Kidney capillary endothelial cell (primary cell): ENCODE results near the gene LYPD8.
"Not testable (repeated sequence)": the region's sequence is repeated elsewhere in the genome, so short reads cannot be mapped to it uniquely, and the experiment has no call there.

Experiments used
- DNase-seq: peaks from one replicate; pipeline ENCODE4 v3.0.0-alpha.2; 2018; ENCODE audit warnings: low spot score

LYPD8 gene, protein sequence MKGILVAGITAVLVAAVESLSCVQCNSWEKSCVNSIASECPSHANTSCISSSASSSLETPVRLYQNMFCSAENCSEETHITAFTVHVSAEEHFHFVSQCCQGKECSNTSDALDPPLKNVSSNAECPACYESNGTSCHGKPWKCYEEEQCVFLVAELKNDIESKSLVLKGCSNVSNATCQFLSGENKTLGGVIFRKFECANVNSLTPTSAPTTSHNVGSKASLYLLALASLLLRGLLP

DNA sequence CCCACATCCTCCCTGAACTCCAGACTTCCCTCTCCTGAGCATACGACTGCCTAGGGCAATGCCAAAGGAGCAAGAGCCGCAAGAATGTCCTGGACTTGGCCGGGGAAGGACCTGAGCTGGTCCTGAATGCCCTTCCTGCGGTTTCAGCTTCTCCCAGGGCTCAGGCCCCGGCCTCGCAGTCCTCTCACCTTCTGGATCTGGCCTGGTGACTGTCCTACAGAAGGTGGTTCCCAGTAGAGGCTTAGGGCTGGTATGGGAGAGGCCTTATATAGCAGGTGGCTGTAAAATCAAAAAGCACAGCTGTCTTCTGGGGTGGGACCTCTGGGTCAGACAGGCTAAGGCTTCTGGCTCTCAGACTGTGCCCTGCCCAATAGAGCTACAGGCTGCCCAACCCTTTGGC, at the start of gene LYPD8:
LYPD8 (minus strand) TSS at position 243 of the 400 bp plus-strand sequence. CDS start 4,678 bp downstream, outside the sequence.
- DNase-seq = no peak

DNA sequence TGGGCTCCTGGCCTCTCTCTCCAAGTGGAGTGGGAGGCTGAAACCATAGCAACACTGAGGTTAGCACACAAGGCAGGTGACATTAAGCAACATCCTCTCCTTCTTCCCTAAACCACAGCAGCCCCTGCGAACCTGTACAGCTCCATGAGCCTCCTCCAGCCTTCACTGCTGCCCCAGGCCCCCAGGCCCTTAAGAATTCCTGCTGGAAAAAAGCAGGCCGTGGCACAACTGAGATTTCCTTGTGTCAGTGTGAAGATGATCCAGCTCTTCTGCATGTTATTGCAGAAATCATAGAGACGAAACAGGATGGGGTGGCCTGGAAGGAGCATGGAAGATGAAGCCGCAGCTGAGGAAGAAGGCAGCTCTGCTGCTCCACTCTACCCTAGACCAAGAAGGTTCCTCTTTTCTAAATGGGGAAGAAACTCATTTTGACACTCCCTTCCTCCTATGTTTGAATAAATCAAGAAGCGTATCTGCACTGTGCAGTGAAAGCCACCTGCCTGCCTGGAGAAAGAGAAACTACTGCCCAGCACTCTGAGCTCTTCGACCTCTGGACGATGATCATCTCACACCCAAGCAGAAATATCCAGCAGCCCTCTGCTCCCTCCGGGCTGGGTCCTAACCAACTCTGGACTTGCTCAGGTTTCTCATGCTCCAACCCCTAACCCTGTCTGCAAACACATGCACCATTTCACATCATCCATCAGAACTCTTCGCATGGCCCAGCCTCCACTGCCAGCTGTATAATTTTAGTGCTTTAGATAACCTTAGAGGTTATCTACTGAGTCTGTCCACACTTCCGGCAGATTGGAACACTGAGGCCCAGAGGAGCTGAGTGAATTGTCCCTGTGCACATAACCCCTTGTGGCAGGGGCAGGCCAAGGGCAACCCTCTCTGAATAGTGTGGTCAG, 49.5 kb upstream of the LYPD8 start:
- DNase-seq = no peak

DNA sequence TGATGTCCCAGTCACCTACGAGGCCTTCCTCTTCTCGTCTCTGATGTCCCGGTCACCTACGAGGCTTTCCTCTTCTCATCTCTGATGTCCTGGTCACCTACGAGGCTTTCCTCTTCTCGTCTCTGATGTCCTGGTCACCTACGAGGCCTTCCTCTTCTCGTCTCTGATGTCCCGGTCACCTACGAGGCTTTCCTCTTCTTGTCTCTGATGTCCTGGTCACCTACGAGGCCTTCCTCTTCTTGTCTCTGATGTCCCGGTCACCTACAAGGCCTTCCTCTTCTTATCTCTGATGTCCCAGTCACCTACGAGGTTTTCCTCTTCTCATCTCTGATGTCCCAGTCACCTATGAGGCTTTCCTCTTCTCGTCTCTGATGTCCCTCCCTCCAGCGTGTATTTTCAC, 47.9 kb upstream of the LYPD8 start:
- not testable (repeated sequence) for DNase-seq

DNA sequence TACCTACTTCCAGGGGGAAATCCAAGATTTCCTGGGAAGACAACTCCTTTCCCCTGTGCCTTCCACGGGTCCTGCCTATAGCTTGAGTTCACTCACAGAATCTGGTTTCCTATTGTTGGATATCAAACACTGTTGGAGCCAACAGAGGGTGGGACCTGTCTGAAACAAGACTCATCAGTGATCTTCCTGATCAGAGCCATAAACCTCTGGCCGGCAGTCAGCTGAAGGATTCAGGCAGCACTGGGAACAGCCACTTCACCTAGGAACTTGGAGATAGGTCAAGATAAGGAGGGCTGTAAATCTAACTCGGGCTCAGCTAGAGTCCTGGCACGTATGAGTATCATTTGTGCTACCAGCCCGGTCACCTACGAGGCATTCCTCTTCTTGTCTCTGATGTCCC, 46.9 kb upstream of the LYPD8 start:
- no peak for DNase-seq

DNA sequence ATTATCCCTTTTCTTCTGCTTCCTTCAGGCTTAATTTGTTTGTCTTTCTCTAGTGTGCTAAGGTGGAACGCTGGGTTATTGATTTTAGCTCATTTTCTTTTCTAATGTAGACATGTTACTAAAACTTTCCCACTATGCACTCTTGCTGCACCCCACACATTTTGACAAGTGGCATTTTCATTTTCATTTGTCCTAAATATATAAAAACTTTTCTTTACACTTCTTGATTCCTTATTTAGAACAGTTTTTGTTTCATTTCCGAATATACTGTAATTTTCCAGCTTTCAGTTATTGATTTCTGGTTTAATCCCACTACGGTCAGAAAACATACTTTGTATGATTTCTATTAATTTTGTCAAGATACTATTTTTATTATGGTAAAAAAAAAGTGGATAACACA, 44.9 kb upstream of the LYPD8 start:
- DNase-seq = no peak

DNA sequence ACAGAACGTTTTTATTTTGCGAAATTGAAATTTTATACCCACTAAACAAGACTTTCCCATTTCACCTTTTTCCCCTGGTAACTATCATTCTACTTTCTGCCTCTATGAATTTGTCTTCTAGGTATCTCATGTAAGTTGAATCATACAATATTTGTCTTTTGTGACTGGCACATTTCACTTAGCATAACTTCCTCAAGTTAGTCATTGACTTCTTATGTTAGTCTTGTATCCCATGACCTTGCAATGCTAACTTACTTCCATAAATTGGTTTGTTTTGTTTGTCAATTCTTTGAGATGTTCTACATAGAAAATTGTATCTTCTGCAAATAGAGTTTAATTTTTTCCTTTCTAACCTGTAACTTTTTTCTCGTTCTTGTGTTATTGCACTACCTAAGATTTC, 43.2 kb upstream of the LYPD8 start:
- DNase-seq = no peak

DNA sequence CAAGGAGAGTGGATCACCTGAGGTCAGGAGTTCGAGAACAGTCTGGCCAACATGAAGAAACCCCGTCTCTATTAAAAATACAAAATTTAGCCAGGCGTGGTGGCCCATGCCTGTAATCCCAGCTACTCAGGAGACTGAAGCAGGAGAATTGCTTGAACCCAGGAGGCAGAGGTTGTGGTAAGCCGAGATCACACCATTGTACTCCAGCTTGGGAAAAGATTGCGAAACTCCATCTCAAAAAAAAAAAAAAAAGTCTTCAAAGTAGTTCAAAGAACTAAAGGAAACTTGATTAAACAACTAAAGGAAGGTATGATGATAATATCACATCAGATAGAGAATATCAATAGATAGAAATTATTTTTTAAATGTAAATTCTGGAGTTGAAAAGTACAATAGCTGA, 39.1 kb upstream of the LYPD8 start:
- not testable (repeated sequence) for DNase-seq

DNA sequence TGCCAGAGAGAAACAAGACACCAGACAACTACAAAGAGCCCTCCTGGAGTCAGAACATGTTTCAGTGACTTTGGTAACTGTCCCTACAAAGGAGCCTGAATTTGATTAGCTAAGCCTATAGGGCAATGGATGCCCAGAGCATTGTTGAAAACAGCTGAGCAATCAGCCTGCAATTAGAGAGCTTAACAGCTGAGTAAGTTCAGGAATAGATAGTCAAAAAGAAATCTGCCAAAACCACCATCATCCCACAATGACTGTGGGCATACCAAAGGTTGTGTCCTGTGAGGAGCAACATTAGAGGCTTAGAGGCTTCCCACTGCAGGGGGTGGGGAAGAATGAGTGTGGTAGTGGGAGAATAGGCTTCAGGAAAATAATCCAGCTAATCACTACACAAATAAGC, 38.0 kb upstream of the LYPD8 start:
- no peak for DNase-seq

DNA sequence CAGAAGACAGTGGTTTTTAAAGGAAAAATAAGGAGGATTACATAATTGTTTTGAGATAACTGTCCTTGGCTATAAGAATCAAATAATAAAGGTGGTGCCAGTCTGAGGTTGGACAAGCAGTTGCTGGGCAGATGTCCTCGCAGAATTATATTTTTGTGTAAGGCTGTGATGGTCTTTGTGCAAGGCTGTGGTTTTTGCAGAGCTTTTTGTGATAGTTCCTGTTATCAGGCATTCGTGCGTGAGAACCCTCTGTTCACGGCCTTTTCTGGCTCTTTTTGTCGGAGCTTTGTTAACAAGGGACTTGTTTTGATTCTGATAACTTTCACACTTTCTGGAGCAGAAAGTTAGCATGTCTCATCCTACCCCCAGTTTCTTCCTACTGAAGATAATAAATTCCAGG, 36.8 kb upstream of the LYPD8 start:
- DNase-seq = no peak

DNA sequence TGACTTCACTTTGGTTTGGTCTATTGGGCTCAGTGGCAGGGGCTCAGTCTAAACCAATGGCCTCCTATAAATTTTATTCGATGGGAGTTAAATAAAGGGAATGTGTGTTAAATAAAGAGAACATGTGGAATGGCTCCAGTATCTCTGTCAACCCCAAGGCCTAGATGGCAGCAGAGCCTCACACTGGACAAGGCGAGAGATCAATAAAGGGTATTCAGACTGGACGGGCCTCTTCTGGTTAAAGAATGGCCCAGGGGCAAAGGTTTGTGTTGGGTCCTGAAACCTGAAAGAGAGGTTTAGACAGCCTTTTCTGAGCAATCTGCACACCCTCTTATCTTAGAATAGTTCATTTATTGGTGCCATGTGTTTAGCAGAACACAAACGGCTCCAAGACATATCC, 35.5 kb upstream of the LYPD8 start:
- DNase-seq = no peak

DNA sequence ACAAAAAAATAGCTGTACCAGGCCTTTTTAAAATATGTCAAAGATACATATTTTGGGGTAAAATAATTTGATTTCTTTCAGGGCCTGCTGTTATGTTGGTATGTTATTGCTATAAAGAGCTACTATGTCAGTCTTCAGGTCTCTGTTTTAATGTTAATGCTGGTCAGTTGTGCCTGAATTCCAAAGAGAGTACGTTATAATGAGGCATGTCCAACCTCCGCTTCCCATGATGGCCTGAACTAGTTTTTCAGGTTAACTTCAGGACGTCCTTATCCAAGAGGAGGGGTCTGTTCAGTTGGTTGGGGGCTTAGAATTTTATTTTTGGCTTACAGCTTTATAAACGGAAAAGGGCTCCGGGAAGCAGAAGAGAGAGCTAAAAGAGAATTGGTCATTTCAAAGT, 34.9 kb upstream of the LYPD8 start:
- DNase-seq = no peak

DNA sequence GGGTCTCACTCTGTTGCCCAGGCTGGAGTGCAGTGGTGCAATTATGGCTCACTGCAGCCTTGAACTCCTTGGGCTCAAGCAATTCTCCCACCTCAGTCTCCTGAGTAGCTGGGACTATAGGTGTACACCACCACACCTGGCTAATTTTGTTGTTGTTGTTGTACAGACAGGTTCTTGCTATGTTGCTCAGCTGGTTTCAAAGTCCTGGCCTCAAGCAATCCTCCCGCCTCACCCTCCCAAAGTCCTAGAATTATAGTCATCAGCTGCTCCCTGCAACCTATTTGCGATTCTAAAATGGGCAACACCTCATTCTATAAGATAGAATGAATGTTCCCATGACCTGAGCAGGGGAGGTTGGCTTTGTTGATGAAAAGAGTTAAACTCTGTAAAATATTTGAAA, 33.8 kb upstream of the LYPD8 start:
- DNase-seq = not testable (repeated sequence)

DNA sequence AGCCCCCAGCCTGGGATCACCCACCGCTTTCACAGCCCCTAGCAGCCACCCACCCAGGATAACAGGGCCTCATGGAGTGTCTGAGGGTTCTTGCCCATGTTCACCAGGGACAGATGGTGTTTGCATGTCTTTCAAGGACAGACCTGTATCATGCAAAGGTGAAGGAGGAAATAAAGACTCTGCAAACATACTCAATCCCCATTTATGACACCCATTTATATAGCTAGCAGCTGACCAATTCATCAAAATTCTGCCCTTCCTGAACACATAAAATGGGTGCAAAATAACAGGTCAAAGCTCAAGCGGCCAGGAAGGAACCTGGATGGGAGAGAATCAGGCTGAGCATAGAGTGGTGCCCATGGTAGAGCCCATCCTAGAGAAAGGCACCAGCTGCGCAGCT, 32.8 kb upstream of the LYPD8 start:
- no peak for DNase-seq

DNA sequence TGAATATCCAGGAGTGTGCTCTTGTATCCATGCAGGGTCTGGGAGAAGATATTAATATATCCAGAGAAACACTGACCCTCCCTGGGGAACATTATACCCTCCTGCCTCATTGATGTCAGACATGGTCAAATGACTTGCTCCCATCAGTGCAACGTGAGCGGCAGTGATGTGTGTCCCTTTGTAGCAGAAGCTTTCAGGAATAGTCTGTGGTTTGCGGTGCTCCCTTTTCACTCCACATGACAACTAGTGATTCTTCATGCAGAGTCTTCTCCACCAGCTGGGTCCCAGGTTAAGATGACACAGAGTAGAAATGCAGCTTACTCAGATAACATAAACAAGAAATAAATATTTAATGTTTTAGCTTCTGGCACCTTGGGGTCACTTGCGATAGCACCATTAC, 31.9 kb upstream of the LYPD8 start:
- DNase-seq = no peak

DNA sequence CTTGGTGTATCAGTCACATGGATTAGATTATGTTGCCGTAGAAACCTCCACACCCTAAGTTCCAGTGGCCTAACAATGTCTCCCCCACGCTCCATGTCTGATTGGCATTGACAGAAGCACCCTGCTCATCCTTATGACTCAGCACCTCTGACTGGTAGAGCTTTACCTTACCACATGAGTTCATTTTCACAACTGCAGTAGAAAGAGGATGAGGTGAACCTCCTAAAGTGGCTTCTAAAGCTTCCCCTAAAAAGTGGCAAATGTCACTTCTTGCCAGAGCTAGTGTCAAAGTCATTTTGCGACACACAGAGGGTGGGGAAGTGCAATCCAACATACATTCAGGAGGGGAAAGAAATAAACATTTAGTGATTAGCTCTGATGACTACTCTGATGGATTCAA, 30.6 kb upstream of the LYPD8 start:
- DNase-seq = no peak

DNA sequence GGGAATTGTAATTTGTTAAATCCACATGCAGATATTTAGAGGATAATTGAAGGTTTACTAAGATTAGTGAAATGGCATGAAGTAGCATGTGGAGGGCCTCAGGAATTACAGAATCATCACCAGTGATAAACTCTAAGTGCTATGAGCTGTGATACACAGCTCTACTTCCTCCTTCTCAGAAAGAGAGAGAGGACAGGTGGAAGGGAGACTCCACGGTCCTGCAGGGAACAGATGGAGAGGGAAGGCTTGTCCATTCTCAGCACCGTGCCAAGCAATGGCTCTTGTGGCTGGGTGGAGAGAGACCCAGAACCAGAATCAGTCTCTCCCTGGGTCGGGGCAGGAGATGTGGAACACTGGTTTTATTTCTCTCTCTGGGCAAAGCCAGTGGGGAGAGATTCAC, 27.8 kb upstream of the LYPD8 start:
- no peak for DNase-seq

DNA sequence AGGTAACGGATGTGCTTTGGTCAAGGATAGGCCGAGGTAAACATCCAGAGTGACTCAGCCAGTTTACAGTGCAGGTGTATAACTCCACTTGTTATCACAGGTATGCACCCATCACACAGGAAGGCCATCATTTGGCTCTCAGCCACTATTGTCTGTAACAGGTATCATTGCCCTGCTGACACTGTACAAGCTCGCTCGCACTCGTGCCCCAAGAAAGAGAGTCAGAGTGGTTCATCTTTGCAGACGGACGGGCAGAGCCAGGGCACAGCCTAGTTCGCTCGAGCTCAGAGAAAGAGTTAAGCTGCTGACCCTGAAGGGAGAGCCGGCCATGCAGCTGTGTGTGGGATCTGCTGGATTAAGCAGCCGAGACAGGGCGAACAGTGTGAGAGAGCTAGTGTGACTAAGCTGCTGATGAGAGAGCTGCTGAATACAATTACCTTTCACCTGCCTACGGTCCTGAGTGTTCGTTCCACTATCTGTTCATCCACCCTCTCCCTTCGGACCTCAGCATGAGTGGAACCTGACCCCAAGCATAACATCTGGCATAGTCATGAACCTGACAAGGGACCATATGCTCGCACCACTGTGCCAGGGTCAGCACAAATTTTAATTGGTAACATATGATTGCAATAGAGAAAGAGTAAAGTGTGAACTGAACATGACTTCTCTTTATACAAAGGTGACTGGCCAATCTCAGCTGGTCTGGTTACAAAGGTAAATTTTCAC, 27.0 kb upstream of the LYPD8 start:
- DNase-seq = no peak

DNA sequence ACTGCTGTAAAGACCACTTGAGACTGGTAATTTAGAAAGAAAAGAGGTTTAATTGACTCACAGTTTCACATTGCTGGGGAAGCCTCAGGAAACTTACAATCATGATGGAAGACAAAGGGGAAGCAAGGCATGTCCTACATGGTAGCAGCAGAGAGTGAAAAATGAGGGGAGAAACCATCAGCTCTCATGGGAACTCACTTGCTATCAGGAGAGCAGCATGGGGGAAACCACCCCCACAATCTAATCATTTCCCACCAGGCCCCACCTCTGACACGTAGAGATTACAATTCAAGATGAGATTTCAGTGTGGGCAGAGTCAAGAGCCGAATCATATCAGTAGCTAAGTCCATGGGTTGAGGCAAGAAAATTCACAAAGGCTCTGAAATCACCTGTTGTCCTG, 23.8 kb upstream of the LYPD8 start:
- DNase-seq = no peak

DNA sequence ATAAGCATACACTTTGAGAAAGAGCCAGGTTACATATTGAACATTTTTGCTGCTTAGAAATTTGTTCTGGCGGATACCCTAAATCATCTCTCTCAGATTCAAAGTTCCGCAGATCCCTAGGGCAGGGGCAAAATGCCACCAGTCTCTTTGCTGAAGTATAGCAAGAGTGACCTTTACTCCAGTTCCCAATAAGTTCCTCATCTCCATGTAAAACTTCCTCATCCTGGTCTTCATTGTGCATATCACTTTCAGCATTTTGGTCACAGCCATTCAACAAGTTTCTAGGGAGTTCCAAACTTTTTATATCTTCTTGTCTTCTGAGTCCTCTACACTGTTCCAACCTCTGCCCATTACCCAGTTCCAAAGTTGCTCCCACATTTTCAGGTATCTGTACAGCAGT, 23.3 kb upstream of the LYPD8 start:
- no peak for DNase-seq

DNA sequence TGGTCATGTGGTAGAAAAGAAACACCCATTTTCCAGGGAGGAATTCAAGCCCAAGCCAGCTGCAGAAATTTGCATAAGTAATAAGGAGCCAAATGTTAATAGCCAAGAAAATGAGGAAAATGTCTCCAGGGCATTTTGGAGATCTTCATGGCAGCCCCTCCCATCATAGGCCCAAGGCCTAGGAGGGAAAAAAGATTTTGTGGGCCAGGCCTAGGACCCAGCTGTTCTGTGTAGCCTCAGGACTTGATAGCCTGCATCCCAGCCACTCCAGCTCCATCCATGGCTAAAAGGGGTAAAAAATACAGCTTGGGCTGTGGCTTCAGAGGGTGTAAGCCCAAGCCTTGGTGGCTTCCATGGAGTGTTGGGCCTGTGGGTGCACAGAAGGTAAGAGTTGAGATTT, 21.4 kb upstream of the LYPD8 start:
- no peak for DNase-seq

DNA sequence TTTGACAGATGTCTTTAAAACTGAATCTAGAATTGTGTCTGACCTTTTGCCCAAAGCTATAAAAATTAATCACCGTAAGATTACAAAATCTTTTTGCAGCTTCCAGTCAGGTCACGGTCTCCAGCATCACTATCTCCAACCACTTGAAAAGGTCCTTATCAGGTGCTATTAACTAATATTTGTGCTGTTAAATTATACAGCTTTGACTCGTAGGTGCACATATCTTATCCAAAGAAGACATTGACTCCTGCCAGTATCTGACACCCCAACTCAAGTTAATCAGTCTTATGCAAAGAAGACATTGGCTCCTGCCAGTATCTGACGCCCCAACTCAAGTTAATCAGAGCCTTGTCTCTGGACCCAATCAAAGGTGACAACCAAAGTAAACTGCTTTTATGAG, 19.9 kb upstream of the LYPD8 start:
- DNase-seq = no peak

DNA sequence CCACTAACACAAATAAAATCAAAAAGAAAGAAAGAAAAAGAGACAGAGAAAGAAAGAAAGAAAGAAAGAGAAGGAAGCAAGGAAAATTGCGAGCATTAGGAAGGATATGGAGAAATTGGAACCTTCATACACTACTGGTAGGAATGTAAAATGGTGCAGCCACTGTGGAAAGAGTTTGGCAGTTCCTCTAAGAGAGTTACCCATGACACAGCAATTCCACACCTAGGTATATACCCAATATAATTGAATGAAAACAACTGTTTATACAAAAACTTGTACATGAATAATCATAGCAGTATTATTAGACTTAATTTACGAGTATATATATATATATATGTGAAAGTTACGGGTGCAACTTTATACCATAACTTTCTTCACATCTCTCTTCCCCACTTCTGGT, 4.1 kb upstream of the LYPD8 start:
- no peak for DNase-seq

DNA sequence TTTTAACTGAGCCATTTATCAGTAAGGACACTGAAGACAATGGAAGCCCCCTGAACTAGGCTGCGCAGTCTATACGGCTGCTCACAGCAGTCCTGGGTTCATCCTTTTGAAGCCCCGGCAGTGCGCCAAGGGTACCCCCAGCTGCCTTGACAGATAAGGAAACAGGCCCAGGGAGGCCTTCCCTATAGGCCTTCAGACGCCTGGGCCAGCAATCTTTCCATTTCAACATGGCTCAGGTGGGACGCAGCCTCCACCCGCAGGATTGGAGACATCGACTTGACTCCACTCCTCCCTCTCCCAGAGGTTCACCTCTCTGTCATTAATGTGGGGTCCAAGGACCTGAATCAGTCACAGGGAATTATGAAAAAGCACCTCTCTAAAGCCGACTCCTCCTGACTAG, 2.8 kb upstream of the LYPD8 start:
- no peak for DNase-seq
